ENCODE results near the gene LPAR1. TPM values are rescaled to one million over a fixed set of nuclear protein-coding genes. Genes with fewer than 3 reads are reported as not detected.

LPAR1 gene
- total RNA-seq, 2 donors from 2014 or later, result 20.2 to 48.2 TPM

GRCh38 chr9:111004936-111005335 lies 33.3 kb downstream of the LPAR1 start:
- TF ChIP-seq CTCF (IDR thresholded peaks at IDR 0.05), result no peak
- Histone ChIP-seq H3K4me3 (no peak overlapping the region), H3K9me3 (no peaks in the 10 kb centered on the region), H3K27ac (no peak overlapping the region), H3K36me3 (no peaks in the 10 kb centered on the region), H3K27me3 (no peaks in the 10 kb centered on the region), H3K4me1 (no peaks in the 10 kb centered on the region)
- DNase-seq (ENCODE audit: low spot score), result no peak

DNA sequence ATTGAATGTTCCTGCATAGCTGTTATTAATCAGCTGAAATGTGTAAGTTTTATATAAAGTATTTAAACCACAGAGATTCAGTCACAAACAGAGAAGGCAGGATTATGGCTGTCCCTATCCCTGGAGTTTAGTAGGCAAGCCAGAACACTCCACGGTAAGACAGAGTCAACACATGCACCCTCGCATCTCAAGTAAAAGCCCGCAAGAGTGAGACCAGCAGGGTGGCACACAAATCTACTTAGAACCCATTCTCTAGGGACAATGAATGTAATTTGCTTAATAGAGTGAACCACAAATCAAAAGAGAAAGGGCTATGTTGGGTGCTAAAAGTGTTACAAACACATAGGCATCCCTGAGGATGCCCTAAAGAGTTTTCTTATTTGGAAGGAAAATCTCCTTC lies 35.1 kb downstream of the LPAR1 start:
- Histone ChIP-seq H3K27ac (no peak overlapping the region), H3K27me3 (no peaks in the 10 kb centered on the region), H3K9me3 (no peaks in the 10 kb centered on the region), H3K4me3 (no peak overlapping the region), H3K4me1 (no peaks in the 10 kb centered on the region), H3K36me3 (no peaks in the 10 kb centered on the region)
- no peak for TF ChIP-seq CTCF (IDR thresholded peaks at IDR 0.05)
- DNase-seq (ENCODE audit: low spot score), result no peak

GRCh38 chr9:111001526-111001925 lies 36.7 kb downstream of the LPAR1 start:
- DNase-seq (ENCODE audit: low spot score), result no peak
- Histone ChIP-seq H3K9me3 (no peaks in the 10 kb centered on the region), H3K36me3 (no peaks in the 10 kb centered on the region), H3K4me3 (no peak overlapping the region), H3K27ac (no peak overlapping the region), H3K27me3 (no peaks in the 10 kb centered on the region), H3K4me1 (no peaks in the 10 kb centered on the region)
- no peak for TF ChIP-seq CTCF (IDR thresholded peaks at IDR 0.05)

DNA sequence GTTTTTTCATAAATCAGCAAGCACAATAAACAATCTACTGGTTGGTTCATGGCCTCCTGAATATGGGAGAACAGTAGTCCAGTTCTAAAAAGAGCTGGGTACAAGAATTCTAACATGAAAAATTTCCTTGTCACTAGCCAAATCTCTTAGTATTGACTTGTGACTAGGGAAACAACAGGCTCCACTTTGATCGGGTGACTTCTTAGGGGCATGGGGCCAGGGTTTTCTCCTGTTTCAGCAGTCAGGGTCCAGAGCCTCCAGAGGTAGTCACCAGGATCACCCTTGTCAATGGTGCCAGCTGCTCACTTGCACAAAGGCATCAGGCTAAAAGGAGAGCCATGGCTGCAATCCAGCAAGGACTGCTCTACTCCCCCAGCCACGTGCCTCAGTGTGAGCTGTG lies 38.1 kb downstream of the LPAR1 start:
- Histone ChIP-seq H3K4me1 (no peaks in the 10 kb centered on the region), H3K27ac (peak overlapping the region; percentile 13 to 61), H3K9me3 (no peaks in the 10 kb centered on the region), H3K4me3 (no peak overlapping the region), H3K36me3 (no peaks in the 10 kb centered on the region), H3K27me3 (no peaks in the 10 kb centered on the region)
- TF ChIP-seq CTCF (IDR thresholded peaks at IDR 0.05), result no peak
- DNase-seq (ENCODE audit: low spot score), result no peak

DNA sequence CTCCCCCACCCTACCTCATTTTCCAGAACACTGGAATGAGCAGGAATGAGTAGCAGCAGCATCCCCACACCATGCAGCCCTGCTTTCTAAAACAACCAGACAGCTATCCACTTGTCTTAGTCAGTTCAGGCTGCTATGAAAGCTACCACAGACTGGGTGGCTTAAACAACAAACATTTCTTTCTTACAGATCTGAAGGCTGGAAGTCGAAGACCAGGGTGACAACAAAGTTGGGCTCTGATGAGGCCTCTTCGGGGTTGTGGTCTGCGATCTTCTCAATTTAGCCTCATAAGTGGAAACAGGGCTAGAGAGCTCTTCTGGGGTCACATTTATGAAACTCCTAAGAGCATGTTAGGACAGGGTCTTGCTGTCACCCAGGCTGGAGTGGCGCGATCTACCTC lies 38.9 kb downstream of the LPAR1 start:
- H3K9me3 ChIP-seq, result no peaks in the 10 kb centered on the region
- H3K4me1 ChIP-seq, result no peaks in the 10 kb centered on the region
- H3K27me3 ChIP-seq, result no peaks in the 10 kb centered on the region
- no peak for TF ChIP-seq CTCF (IDR thresholded peaks at IDR 0.05)
- DNase-seq (ENCODE audit: low spot score), result no peak
- no peaks in the 10 kb centered on the region for H3K36me3 ChIP-seq
- H3K27ac ChIP-seq, result peak overlapping the region; percentile 34 to 61
- H3K4me3 ChIP-seq, result no peak overlapping the region

- no peak for TF ChIP-seq CTCF (IDR thresholded peaks at IDR 0.05)
- Histone ChIP-seq H3K9me3 (no peaks in the 10 kb centered on the region), H3K27me3 (no peaks in the 10 kb centered on the region), H3K4me3 (no peak overlapping the region), H3K27ac (peak overlapping the region in 1 of 2 donors; percentile 61), H3K4me1 (no peaks in the 10 kb centered on the region), H3K36me3 (no peaks in the 10 kb centered on the region)
- DNase-seq (ENCODE audit: low spot score), result no peak
Observed at GRCh38 chr9:110997847-110998246, 40.4 kb downstream of the LPAR1 start.
